Hematopoietic multipotent progenitor cell treated with erythropoietin and hydrocortisone succinate and interleukin-3 and kit ligand, for 15 days (in vitro differentiated cells): ENCODE results near the gene EML5.

Source experiments
- DNase-seq: peaks from one replicate; pipeline ENCODE4 v3.0.0-alpha.2; 2015; ENCODE audit warnings: low spot score

Gene EML5

GRCh38 chr14:88614218-88614907 lies 178.4 kb downstream of the EML5 start:
- DNase-seq = no peak

DNA sequence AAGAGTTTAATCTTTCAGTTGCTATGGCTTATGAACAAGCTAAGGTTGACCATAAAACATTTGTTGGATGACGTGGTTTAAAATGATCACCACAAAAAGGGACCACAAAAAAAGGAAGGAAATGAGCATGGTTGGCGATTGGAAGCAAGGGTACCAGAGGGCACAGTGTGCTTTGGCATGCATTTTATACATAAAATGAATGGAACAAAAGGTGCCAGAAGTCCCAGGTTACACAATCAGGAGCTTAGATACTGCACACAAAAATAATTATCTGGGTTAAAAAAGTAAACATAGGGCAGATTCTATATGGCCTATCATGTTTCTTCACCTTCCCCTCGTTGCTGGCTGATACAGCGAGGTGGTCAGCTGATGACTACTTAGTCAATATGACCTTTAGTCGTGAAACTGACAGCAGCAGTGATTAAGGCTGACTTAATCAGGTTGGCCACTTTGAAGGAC lies 179.2 kb downstream of the EML5 start:
- DNase-seq = no peak

DNA sequence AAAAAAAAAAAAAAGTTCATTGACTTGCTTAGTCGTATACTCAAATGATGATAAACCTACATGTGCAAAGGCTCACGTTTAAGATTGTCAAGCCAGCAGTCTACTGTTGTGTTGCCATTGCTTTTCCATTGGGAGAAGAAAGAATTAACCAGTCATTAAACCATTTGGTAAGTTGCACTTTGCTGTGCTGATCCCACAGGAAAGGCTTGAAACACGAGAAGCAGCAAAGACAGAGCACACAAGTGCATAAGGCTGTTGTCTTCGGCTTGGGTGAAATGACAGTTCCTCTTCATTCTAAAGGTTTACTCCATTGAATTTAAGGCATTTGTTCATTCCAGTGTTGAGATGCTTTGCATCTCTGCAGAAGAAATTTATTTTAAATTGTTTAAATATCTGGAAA lies 179.8 kb downstream of the EML5 start:
- no peak for DNase-seq

DNA sequence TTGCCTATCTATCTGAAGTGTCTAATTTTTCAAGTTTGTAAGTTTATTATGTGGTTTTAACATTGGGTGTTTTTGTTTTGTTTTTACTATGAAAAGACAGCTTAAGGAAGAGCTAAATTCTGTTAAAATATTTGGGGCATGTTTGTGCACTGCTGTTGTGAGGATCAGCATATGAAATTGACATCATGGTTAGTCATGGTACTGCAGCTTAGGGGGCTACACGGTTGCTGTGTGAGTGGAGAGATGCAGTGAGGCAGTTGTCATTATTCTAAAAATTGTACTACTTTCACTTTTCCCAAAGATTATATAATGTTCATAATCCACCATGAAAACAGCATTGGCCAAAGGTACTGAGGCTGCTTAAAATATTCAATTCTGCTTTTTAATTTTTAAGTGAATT lies 180.9 kb downstream of the EML5 start:
- no peak for DNase-seq

GRCh38 chr14:88607829-88608228 lies 184.9 kb downstream of the EML5 start:
- DNase-seq = no peak

GRCh38 chr14:88605594-88605993 lies 187.2 kb downstream of the EML5 start:
- DNase-seq = no peak

DNA sequence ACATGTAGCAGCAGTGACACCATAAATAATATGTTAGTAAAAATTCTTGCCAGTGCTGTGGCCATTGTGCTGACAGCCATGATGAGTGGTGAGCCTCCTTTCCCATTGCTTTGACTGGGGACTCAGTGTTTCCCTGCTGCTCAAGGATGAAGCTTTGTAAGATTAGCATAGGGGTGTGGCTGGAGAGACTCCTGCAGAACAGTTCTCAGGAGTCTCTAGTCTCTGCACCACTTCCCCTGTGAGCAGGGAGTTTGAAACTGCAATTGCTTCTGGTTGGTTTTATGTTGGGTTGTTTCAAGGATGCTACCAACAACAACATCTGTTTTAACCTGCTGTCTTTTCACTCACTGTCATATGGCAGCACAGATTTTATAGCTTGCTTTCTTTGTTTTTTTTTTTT lies 188.5 kb downstream of the EML5 start:
- no peak for DNase-seq

- no peak for DNase-seq
Measured at GRCh38 chr14:88599761-88600439, 192.9 kb downstream of the EML5 start.

DNA sequence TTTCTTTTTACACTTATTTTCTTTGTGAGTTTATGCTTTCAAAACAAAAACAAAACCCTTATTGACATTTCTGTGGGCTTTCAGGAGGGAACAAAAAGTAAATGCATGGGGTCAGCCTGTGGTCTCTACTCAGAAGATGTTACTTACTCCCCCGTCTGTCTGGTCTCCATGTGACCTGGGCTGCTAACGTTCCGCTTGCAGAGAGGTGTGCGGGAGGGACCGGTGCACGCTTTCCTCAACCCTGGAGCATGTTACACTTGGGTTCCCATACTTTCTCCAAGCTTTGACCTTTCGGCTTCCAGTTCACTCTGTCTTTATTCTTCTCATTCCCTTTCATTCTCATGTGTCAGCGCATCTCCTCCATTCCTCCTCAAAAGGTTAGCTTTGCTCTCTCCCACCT lies 193.4 kb downstream of the EML5 start:
- DNase-seq = no peak

GRCh38 chr14:88598097-88598675 lies 194.6 kb downstream of the EML5 start:
- DNase-seq = no peak

- no peak for DNase-seq
Measured at GRCh38 chr14:88597601-88598000, 195.2 kb downstream of the EML5 start.

GRCh38 chr14:88597038-88597437 lies 195.7 kb downstream of the EML5 start:
- DNase-seq = no peak

GRCh38 chr14:88592031-88592430 lies 200.7 kb downstream of the EML5 start:
- DNase-seq = no peak

GRCh38 chr14:88590173-88590572 lies 202.6 kb downstream of the EML5 start:
- no peak for DNase-seq

DNA sequence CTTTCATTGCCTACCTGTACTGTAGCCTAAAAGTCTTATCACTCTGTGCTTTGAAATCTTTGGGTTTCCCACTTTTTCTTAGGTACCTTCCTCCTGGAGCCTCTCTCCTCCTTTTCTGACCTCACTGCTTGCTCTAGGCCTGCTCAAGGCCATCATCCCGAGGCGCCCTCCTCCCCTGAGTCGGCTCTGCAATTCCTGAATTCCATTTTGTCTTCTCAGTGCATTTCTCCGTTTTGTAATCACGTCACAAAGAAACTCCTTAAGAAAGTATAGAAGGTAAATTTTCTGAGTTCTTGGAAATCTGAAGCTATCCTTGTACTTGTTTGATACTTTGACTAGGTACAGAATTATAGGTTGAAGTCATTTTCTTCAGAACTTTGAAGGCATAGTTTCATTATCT lies 204.7 kb downstream of the EML5 start:
- no peak for DNase-seq

GRCh38 chr14:88584451-88584850 lies 208.3 kb downstream of the EML5 start:
- no peak for DNase-seq

DNA sequence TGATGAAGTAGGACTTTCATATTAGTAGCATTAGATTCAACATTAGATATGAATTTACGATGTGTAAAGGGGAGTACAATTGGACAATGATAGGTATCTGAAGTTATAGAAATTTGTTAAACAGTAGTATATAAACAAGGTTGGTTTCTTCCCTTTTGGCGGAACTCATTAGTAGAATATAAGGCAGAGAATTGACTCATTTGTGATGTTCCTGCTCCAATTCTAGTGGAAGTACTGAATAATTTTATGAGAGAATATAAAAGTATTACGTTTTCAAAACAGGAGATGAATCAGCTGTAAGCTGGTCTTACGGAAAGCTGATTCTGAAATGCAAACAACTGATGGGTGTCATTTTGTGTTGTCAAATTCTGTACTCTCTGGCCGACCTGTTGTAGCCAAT lies 216.5 kb downstream of the EML5 start:
- DNase-seq = no peak

DNA sequence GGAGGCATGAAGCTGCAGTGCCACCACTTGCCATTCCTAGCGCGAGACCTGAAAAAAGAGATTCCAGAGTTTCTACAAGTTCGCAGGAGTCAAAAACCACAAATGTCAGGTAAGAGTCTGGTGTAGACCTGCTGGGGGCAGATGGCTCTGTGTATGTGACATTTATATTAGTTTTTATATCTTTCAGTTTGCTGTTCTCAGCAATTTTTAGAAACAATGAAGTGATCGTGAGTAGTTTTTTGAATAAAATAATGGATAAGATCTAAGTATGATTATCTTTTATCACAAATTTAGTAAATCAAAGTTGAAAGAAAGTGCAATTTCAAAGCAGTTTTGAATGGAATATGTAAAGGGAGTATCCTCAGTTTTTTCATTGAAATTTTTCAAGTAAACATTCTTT lies 220.6 kb downstream of the EML5 start:
- no peak for DNase-seq

DNA sequence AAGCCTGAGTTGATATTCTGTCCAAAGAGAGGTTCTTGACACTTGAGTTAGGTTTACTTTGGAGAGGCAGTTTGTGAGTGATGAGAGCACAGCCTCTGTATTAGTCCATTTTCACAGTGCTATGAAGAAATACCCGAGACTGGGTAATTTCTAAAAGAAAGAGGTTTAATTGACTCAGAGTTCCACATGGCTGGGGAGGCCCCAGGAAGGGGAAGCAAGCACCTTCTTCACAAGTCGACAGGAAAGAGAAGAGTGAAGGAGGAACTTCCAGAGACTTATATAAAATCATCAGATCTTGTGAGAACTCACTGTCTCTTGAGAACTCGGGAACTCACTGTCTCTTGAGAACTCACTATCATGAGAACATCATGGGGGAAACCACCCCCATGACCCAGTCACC lies 224.6 kb downstream of the EML5 start:
- no peak for DNase-seq

GRCh38 chr14:88565427-88565826 lies 227.3 kb downstream of the EML5 start:
- no peak for DNase-seq

DNA sequence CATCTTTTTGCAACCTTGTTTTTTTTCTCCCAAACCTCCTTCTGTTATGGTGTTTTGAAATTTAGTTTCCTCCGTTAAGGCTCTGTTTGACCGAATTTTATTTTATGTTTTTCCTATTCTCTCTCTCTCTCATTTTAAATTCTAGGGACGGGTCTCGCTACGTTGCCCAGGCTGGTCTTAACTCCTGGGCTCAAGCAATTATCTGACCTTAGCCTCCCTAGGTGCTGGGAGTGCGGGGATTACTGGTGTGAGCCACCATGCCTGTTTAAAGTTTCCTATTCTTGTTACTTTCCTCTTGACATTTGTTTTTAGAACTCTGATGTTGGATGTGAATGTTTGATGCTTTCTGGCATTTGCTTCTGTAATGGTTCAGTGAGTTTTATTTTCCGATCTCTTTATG lies 228.9 kb downstream of the EML5 start:
- no peak for DNase-seq

DNA sequence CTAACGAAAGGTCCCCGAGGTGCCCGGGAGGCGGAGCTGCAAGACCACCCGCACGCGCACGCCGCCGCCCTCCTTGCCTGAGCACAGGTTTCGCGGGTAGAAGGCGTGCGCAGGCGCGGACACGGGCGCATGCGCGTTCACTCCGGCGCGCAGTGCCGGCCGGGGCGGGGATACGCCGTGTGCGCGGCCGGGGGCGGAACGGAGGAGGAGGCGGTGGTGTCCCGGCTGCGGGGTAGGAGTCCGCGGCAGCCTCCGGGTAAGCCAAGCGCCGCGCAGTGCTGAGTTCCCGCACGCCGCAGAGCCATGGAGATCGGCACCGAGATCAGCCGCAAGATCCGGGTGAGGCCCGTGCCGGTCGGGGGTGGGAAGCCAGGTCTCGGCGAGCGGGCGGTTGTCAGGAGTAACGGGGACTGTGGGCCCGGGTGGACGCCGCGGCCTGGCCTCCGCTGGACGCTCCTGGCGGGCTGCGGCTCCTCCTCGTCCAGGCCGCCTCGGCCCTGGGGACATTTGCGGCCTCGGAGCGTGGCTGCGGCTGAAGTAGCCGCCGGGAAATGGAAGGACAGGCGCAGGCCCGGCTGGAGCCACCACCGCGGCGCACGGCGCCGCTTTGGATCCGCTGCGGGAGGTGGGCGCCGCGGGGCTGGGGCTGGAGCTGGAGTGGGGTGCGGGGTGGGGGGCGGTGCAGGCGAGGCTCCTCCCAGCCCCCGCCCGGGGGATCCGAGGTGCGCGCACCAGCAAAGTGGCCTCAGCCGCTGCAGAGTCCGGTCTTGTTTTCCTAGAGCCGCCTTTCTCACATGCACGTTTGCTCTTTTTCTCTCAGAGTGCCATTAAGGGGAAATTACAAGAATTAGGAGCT lies 229.7 kb downstream of the EML5 start, which contains the start of gene ZC3H14:
TSS of gene ZC3H14 (plus strand) at position 207 of the 856 bp plus-strand sequence. CDS start at position 304, 97 bp downstream.
- peak; percentile 85 for DNase-seq

GRCh38 chr14:88562532-88562830 lies 230.3 kb downstream of the EML5 start:
- no peak for DNase-seq
